Lower leg skin (tissue), 3 donors: ENCODE data around the gene SLC37A2.

Experiments used
- POLR2A ChIP-seq, 2 donors: fragments of 450-650 bp; IDR thresholded peaks; one replicate each; pipeline ENCODE4 v1.6.1; 2016 to 2017; ENCODE audit warnings: antibody characterized with exemption in 2 of 2, mild to moderate bottlenecking in 1 of 2, moderate library complexity in 1 of 2
- TF ChIP-seq, protein P1 (sequence below), 3 donors: fragments of 450-650 bp; IDR thresholded peaks; one replicate each; pipeline ENCODE4 v1.5.1; 2016; ENCODE audit warnings: antibody characterized with exemption in 3 of 3, mild to moderate bottlenecking in 3 of 3, moderate library complexity in 2 of 3

DNA sequence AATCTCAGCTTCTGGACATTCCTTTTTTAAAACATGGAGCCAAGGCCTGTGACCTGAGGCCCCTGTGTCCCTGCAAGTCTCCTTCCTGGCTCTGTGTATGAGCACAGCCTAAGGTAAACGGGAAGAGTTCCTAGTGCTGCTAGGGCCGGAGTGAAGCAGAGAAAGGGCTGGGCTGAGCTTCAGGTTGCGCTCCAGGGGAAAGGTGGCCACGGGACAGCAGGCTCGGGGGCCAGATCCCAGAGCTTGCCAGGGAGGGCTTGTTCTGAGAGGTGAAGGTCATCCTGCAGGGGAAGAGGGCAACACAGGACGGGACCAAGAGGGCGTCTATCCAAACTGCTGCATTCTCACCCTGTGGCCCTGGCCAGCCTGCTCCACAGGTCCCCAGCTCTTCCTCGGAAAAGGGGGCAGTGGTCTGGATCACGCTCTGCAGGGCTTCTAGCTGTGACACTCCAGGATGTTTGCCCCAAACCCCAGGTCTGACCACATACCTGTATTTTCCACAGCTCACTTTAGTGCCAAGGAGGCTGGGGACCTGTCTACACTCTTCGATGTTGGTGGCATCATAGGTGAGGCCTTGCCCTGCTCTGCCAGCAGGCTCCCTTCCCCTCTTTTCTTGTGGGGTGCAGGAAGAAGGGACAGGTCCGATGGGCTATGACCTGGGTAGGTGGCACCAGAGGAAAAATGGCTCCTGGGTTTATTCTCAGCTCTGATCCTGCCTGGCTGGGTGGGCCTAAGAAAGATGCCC lies 20.4 kb downstream of the SLC37A2 start:
- TF ChIP-seq, protein P1, sequence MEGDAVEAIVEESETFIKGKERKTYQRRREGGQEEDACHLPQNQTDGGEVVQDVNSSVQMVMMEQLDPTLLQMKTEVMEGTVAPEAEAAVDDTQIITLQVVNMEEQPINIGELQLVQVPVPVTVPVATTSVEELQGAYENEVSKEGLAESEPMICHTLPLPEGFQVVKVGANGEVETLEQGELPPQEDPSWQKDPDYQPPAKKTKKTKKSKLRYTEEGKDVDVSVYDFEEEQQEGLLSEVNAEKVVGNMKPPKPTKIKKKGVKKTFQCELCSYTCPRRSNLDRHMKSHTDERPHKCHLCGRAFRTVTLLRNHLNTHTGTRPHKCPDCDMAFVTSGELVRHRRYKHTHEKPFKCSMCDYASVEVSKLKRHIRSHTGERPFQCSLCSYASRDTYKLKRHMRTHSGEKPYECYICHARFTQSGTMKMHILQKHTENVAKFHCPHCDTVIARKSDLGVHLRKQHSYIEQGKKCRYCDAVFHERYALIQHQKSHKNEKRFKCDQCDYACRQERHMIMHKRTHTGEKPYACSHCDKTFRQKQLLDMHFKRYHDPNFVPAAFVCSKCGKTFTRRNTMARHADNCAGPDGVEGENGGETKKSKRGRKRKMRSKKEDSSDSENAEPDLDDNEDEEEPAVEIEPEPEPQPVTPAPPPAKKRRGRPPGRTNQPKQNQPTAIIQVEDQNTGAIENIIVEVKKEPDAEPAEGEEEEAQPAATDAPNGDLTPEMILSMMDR (IDR thresholded peaks at IDR 0.05), result no peak
- no peak for TF ChIP-seq POLR2A (IDR thresholded peaks at IDR 0.05)
